CD4-positive, alpha-beta T cell (primary cell): ENCODE data around the gene CLEC16A. TPM values are rescaled to one million over a fixed set of nuclear protein-coding genes. Genes with fewer than 3 reads are reported as not detected.

Experiments
- ATAC-seq: fragments of 200-7000 bp; cut with Tn5 transposase; one replicate; pipeline ENCODE4 v1.10.0; 2022; ENCODE audit warnings: mild to moderate bottlenecking; ENCODE audit not compliant: poor library complexity
- CTCF ChIA-PET: fragments of 350-600 bp; sonication (Branson Sonifier 250); formaldehyde crosslinking; loops from one replicate; lab custom pipeline; 2021; ENCODE audit warnings: antibody characterized with exemption, inconsistent platforms; lab: Charles Lee
- POLR2A ChIA-PET: fragments of 350-600 bp; sonication (Branson Sonifier 250); formaldehyde crosslinking; loops from one replicate; lab custom pipeline; 2021; ENCODE audit warnings: antibody characterized with exemption, inconsistent platforms; lab: Charles Lee
- DNase-seq, 14 experiments: peaks; one replicate each; pipeline ENCODE4 v3.0.0-alpha.2; 2013 to 2020; ENCODE audit warnings: mixed read lengths in 2 of 14
- H3K27ac ChIP-seq, 2 donors: one replicate each; pipeline versions ENCODE4 v1.5.1 to v1.7.0; 2013; ENCODE audit warnings: low read length in 2 of 2, low read depth in 1 of 2, mild to moderate bottlenecking in 1 of 2
- H3K27me3 ChIP-seq, 2 experiments: 1 replicate in 1 of 2; 2 replicates in 1 of 2; pipeline versions ENCODE4 v1.6.1 to v1.7.0; 2013; ENCODE audit warnings: low read length in 2 of 2, control low read depth in 1 of 2, mild to moderate bottlenecking in 1 of 2, moderate library complexity in 1 of 2; ENCODE audit not compliant: insufficient read depth in 2 of 2, control insufficient read depth in 1 of 2
- H3K36me3 ChIP-seq: one replicate; pipeline ENCODE4 v1.6.1; 2013; ENCODE audit warnings: low read length, control low read depth; ENCODE audit not compliant: insufficient read depth
- H3K4me1 ChIP-seq: one replicate; pipeline ENCODE4 v1.6.1; 2013; ENCODE audit warnings: low read length, control low read depth; ENCODE audit not compliant: insufficient read depth
- H3K4me3 ChIP-seq: one replicate; pipeline ENCODE4 v1.5.1; 2013; ENCODE audit warnings: mild to moderate bottlenecking, low read length, moderate library complexity
- H3K9me3 ChIP-seq, 2 experiments: 1 replicate in 1 of 2; 2 replicates in 1 of 2; pipeline versions ENCODE4 v1.6.1 to v1.7.0; 2013; ENCODE audit warnings: low read length in 2 of 2, mild to moderate bottlenecking in 2 of 2, control low read depth in 1 of 2, moderate library complexity in 1 of 2; ENCODE audit not compliant: control insufficient read depth in 1 of 2, insufficient read depth in 1 of 2
- H3K27ac Mint-ChIP-seq: one replicate; pipeline ENCODE4 v1.8.0; 2020; ENCODE audit warnings: mixed read lengths
- H3K27me3 Mint-ChIP-seq: one replicate; pipeline ENCODE4 v1.8.0; 2021; ENCODE audit warnings: mixed read lengths
- H3K36me3 Mint-ChIP-seq: one replicate; pipeline ENCODE4 v1.8.0; 2021; ENCODE audit warnings: low read depth, mixed read lengths
- H3K4me1 Mint-ChIP-seq: one replicate; pipeline ENCODE4 v1.8.0; 2021; ENCODE audit warnings: low read depth, mixed read lengths
- H3K4me3 Mint-ChIP-seq: one replicate; pipeline ENCODE4 v1.8.0; 2020; ENCODE audit warnings: mild to moderate bottlenecking, mixed read lengths
- H3K9me3 Mint-ChIP-seq: one replicate; pipeline ENCODE4 v1.8.0; 2020; ENCODE audit warnings: mixed read lengths
- CTCF ChIP-seq: fragments of 200-600 bp; IDR thresholded peaks from one replicate; pipeline ENCODE4 v1.8.0; 2022; ENCODE audit warnings: antibody characterized with exemption, mild to moderate bottlenecking
- intact Hi-C, 2 experiments: fragments of 100-400 bp; cut with DNase I in 1 of 2; cut with micrococcal nuclease in 1 of 2; formaldehyde crosslinking; loops; one replicate each; pipeline versions ENCODE4 v1.15.1 to v1.9.0; 2023 to 2025; cut with DNase I, micrococcal nuclease
- total RNA-seq, 174 experiments: library from RNA in 2 of 174; stranded (reverse) in 2 of 174; gene quantifications; one replicate each; pipeline ENCODE4 v1.2.3 and lab custom pipeline; 2021 to 2026

CLEC16A gene
- total RNA-seq, 2 experiments from 2014 or later = 21.7 to 22.7 TPM

- Histone ChIP-seq H3K4me3 (no peak overlapping the region), H3K36me3 (peaks cover 42% of the 10 kb centered on the region), H3K27me3 (no peaks in the 10 kb centered on the region), H3K9me3 (peaks cover 0 to 6% of the 10 kb centered on the region in 2 experiments), H3K27ac (no peak overlapping the region), H3K4me1 (peaks cover 19% of the 10 kb centered on the region)
- ATAC-seq = no peak
- Mint-ChIP-seq H3K36me3 (peaks cover 74% of the 10 kb centered on the region), H3K27me3 (no peaks in the 10 kb centered on the region), H3K4me1 (peaks cover 15% of the 10 kb centered on the region), H3K4me3 (no peak overlapping the region), H3K27ac (no peak overlapping the region), H3K9me3 (no peaks in the 10 kb centered on the region)
- ChIA-PET POLR2A (no interaction called here), CTCF (no interaction called here)
- no peak for DNase-seq
- intact Hi-C loops = no loop called here
- no peak for TF ChIP-seq CTCF
These were observed 14.3 kb upstream of the CLEC16A start for GRCh38 chr16:10929853-10930754.

GRCh38 chr16:10930755-10931093 is 13.6 kb upstream of the CLEC16A start:
- intact Hi-C loops = no loop called here
- Mint-ChIP-seq H3K27ac (no peak overlapping the region), H3K36me3 (peaks cover 74% of the 10 kb centered on the region), H3K4me1 (peaks cover 21% of the 10 kb centered on the region), H3K27me3 (no peaks in the 10 kb centered on the region), H3K9me3 (no peaks in the 10 kb centered on the region), H3K4me3 (no peak overlapping the region)
- no peak overlapping the region for H3K27ac ChIP-seq
- H3K27me3 ChIP-seq = no peaks in the 10 kb centered on the region
- H3K4me3 ChIP-seq = no peak overlapping the region
- DNase-seq = no peak
- ChIA-PET CTCF (no interaction called here), POLR2A (no interaction called here)
- no peak for ATAC-seq
- H3K9me3 ChIP-seq = peaks cover 0 to 4% of the 10 kb centered on the region in 2 experiments
- no peak for TF ChIP-seq CTCF
- H3K4me1 ChIP-seq = peaks cover 19% of the 10 kb centered on the region
- H3K36me3 ChIP-seq = peaks cover 36% of the 10 kb centered on the region

- peaks cover 74% of the 10 kb centered on the region for H3K36me3 Mint-ChIP-seq
- no peak overlapping the region for H3K4me3 Mint-ChIP-seq
- Histone ChIP-seq H3K27ac (no peak overlapping the region), H3K9me3 (peaks cover 0 to under 1% of the 10 kb centered on the region in 2 experiments), H3K27me3 (no peaks in the 10 kb centered on the region), H3K4me3 (no peak overlapping the region), H3K36me3 (peaks cover 32% of the 10 kb centered on the region), H3K4me1 (peaks cover 19% of the 10 kb centered on the region)
- no peaks in the 10 kb centered on the region for H3K9me3 Mint-ChIP-seq
- DNase-seq (no peak), ATAC-seq (no peak)
- POLR2A ChIA-PET = no interaction called here
- peaks cover 26% of the 10 kb centered on the region for H3K4me1 Mint-ChIP-seq
- H3K27ac Mint-ChIP-seq = no peak overlapping the region
- no peaks in the 10 kb centered on the region for H3K27me3 Mint-ChIP-seq
- intact Hi-C loops = no loop called here
- TF ChIP-seq CTCF = no peak
- CTCF ChIA-PET = no interaction called here
These were observed 13.2 kb upstream of the CLEC16A start for GRCh38 chr16:10931134-10931533.
